K562 (cell line): ENCODE results near the gene BSN. TPM values are rescaled to one million over a fixed set of nuclear protein-coding genes. Genes with fewer than 3 reads are reported as not detected.

Source experiments
- CBX3 ChIP-seq, 2 experiments: IDR thresholded peaks; 1 replicate in 1 of 2; 2 replicates in 1 of 2; pipeline ENCODE4 v1.6.1; 2012; ENCODE audit warnings: inconsistent platforms in 2 of 2, low read length in 2 of 2, borderline replicate concordance in 1 of 2, control low read depth in 1 of 2
- CREB1 ChIP-seq, 2 experiments: sonication (generic) in 1 of 2; formaldehyde crosslinking in 1 of 2; IDR thresholded peaks; 2 replicates each; pipeline versions ENCODE4 v1.6.1 to v1.8.0; 2012 to 2022; ENCODE audit warnings: inconsistent platforms in 1 of 2, mild to moderate bottlenecking in 1 of 2, missing genetic modification reagents in 1 of 2, moderate library complexity in 1 of 2
- SMC3 ChIP-seq: conservative IDR thresholded peaks from 2 replicates; pipeline ENCODE4 v1.6.1; 2011; ENCODE audit warnings: low read depth, low read length, improper control_type of control experiment; ENCODE audit not compliant: insufficient read depth
- SUPT5H ChIP-seq: fragments of 450-650 bp; IDR thresholded peaks from 2 replicates; pipeline ENCODE4 v1.6.1; 2016
- THRAP3 ChIP-seq: fragments of 450-650 bp; IDR thresholded peaks from 2 replicates; pipeline ENCODE4 v1.6.1; 2016; ENCODE audit warnings: mild to moderate bottlenecking, inconsistent platforms, borderline replicate concordance
- ZNF121 ChIP-seq: sonication (generic); formaldehyde crosslinking; conservative IDR thresholded peaks from 2 replicates; pipeline ENCODE4 v1.8.0; 2022; ENCODE audit warnings: missing genetic modification reagents
- ZNF24 ChIP-seq: fragments of 450-650 bp; IDR thresholded peaks from 2 replicates; pipeline ENCODE4 v1.6.1; 2016
- ZNF431 ChIP-seq: sonication (generic); formaldehyde crosslinking; IDR thresholded peaks from 2 replicates; pipeline ENCODE4 v1.8.0; 2022; ENCODE audit warnings: mild to moderate bottlenecking, missing genetic modification reagents
- polyA plus RNA-seq, 8 experiments: library from polyadenylated mRNA; depleted of rRNA in 4 of 8; stranded (reverse) in 5 of 8; unstranded in 3 of 8; fragments of >200 nt; fragmentation: Nextera tagmentation in 2 of 8; fragmentation: Illumina TruSeq in 1 of 8; extraction: Ambion mirVana in 2 of 8; extraction: Trizol in 1 of 8; gene quantifications; 2 replicates each; pipeline versions ENCODE4 v1.2.1 to v1.2.3, GENCODE V29; 2011 to 2014; ENCODE audit warnings: inconsistent platforms in 1 of 8, missing spikeins in 1 of 8
- total RNA-seq, 7 experiments: library from RNA; depleted of rRNA in 6 of 7; stranded (reverse); fragments of >200 nt in 6 of 7; fragmentation: Illumina TruSeq in 2 of 7; extraction: Trizol in 2 of 7; gene quantifications; 2 replicates each; pipeline versions ENCODE4 v1.2.1 to v1.2.3, GENCODE V29; 2011 to 2021; ENCODE audit warnings: low replicate concordance in 1 of 7
- TF ChIP-seq, protein P1 (sequence below), 2 experiments: IDR thresholded peaks in 1 of 2; conservative IDR thresholded peaks in 1 of 2; 2 replicates each; pipeline ENCODE4 v1.6.1; 2016; ENCODE audit warnings: low read depth in 2 of 2, mild to moderate bottlenecking in 1 of 2, missing compliant biosample characterization in 1 of 2, missing genetic modification characterization in 1 of 2, moderate library complexity in 1 of 2
- TF ChIP-seq, protein P2 (sequence below): fragments of 450-650 bp; formaldehyde crosslinking; IDR thresholded peaks from 2 replicates; pipeline ENCODE4 v1.4.0; 2020; ENCODE audit warnings: mild to moderate bottlenecking, moderate library complexity

Gene BSN
- total and polyA plus RNA-seq, 9 of the 15 experiments (the other 6 are each of a cell fraction or from before 2014, with no cell fraction given) = 0.03 to 1.5 (median 0.29) TPM

DNA sequence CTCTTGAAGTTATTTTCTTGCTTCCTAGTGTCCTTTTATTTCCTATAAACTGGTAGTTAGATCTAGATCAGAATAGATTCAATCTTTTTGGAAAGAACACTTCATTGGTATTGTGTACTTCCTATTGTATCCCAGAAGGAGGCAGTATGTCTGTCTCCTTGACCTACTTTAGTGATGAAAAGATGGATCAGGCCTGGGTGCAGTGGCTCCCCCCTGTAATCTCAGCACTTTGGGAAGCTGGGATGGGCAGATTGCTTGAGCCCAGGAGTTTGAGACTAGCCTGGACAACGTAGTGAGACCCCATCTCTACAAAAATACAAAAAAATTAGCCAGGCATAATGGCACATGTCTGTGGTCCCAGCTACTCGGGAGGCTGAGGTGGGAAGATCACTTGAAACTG is 12.0 kb downstream of the BSN start (continued):
- TF ChIP-seq, protein P1, sequence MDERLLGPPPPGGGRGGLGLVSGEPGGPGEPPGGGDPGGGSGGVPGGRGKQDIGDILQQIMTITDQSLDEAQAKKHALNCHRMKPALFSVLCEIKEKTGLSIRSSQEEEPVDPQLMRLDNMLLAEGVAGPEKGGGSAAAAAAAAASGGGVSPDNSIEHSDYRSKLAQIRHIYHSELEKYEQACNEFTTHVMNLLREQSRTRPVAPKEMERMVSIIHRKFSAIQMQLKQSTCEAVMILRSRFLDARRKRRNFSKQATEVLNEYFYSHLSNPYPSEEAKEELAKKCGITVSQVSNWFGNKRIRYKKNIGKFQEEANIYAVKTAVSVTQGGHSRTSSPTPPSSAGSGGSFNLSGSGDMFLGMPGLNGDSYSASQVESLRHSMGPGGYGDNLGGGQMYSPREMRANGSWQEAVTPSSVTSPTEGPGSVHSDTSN (CRISPR knock-in tag; IDR thresholded peaks at IDR 0.05; ENCODE audit: low read depth) = no peak
- TF ChIP-seq, protein P1 (tag; conservative IDR thresholded peaks at IDR 0.05; ENCODE audit: low read depth) = 0 out of 2 replicates have a peak, but pooled peaks have one; percentile 7
- 0 out of 2 replicates have a peak, but pooled peaks have one; percentile 14 for TF ChIP-seq SMC3
- TF ChIP-seq SUPT5H = no peak
- TF ChIP-seq ZNF431 (CRISPR knock-in tag) = no peak
- peak; percentile 70 for TF ChIP-seq ZNF121 (CRISPR knock-in tag)
- no peak for TF ChIP-seq CBX3 (IDR thresholded peaks at IDR 0.05; ENCODE audit: borderline replicate concordance in 1 of 2, low read length in 2 of 2)
- TF ChIP-seq, protein P2, sequence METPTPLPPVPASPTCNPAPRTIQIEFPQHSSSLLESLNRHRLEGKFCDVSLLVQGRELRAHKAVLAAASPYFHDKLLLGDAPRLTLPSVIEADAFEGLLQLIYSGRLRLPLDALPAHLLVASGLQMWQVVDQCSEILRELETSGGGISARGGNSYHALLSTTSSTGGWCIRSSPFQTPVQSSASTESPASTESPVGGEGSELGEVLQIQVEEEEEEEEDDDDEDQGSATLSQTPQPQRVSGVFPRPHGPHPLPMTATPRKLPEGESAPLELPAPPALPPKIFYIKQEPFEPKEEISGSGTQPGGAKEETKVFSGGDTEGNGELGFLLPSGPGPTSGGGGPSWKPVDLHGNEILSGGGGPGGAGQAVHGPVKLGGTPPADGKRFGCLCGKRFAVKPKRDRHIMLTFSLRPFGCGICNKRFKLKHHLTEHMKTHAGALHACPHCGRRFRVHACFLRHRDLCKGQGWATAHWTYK = no peak
- no peak for TF ChIP-seq CREB1 (IDR thresholded peaks at IDR 0.05)
- TF ChIP-seq CREB1 (CRISPR knock-in tag; IDR thresholded peaks at IDR 0.05) = no peak
- no peak for TF ChIP-seq ZNF24
- no peak for TF ChIP-seq THRAP3
